ENCODE results near the gene WDR73.

GRCh38 chr15:84658788-84659411, 4.8 kb upstream of the WDR73 start:
- no peak for TF ChIP-seq CTCF (IDR thresholded peaks at IDR 0.05)
- no peak for TF ChIP-seq SIN3A (IDR thresholded peaks at IDR 0.05; ENCODE audit: borderline replicate concordance, low read depth, low read length)
- TF ChIP-seq RXRA (IDR thresholded peaks at IDR 0.05; ENCODE audit: borderline replicate concordance, low read depth) = no peak
- TF ChIP-seq NRF1 (IDR thresholded peaks at IDR 0.05; ENCODE audit: low read depth, low read length) = no peak
- no peak for TF ChIP-seq USF2 (IDR thresholded peaks at IDR 0.05; ENCODE audit: borderline replicate concordance, low read depth, low read length)
- TF ChIP-seq REST (IDR thresholded peaks at IDR 0.05; ENCODE audit: low read depth, low read length) = no peak
- TF ChIP-seq TAF1 (IDR thresholded peaks at IDR 0.05; ENCODE audit: borderline replicate concordance, low read depth, low read length) = no peak
- TF ChIP-seq USF1 (IDR thresholded peaks at IDR 0.05; ENCODE audit: borderline replicate concordance, low read depth) = no peak
- no peak for TF ChIP-seq PBX3 (IDR thresholded peaks at IDR 0.05)
- no peak for TF ChIP-seq RAD21 (IDR thresholded peaks at IDR 0.05; ENCODE audit: low read length)
- TF ChIP-seq EP300 (IDR thresholded peaks at IDR 0.05; ENCODE audit: borderline replicate concordance in 1 of 2, low read depth in 1 of 2, low read length in 1 of 2) = no peak
- TF ChIP-seq RFX5 (IDR thresholded peaks at IDR 0.05; ENCODE audit: low read length) = no peak
- TF ChIP-seq YY1 (IDR thresholded peaks at IDR 0.05; ENCODE audit: low read depth) = no peak
- TF ChIP-seq FOXJ3 (CRISPR knock-in tag; IDR thresholded peaks at IDR 0.05) = no peak

All from SK-N-SH (cell line).